Left ventricle myocardium inferior (tissue), 1 donor: Measurements from ENCODE around the gene LCE4A. TPM values are rescaled to one million over a fixed set of nuclear protein-coding genes. Genes with fewer than 3 reads are reported as not detected.
"Not testable (repeated sequence)": the region's sequence is repeated elsewhere in the genome, so short reads cannot be mapped to it uniquely, and the experiment has no call there.

ENCODE experiments used
- DNase-seq: peaks from one replicate; pipeline ENCODE4 v3.0.0-alpha.2; 2020
- H3K27ac ChIP-seq: fragments of 200-600 bp; replicated peaks from 2 replicates; pipeline ENCODE4 v1.8.0; 2021
- H3K27me3 ChIP-seq: fragments of 200-600 bp; 2 replicates; pipeline ENCODE4 v1.8.0; 2021; ENCODE audit warnings: low read depth
- H3K36me3 ChIP-seq: fragments of 200-600 bp; 2 replicates; pipeline ENCODE4 v1.8.0; 2021
- H3K4me1 ChIP-seq: fragments of 200-600 bp; 2 replicates; pipeline ENCODE4 v1.8.0; 2021
- H3K4me3 ChIP-seq: fragments of 200-600 bp; 2 replicates; pipeline ENCODE4 v1.8.0; 2021; ENCODE audit warnings: mild to moderate bottlenecking, moderate library complexity
- H3K9me3 ChIP-seq: fragments of 200-600 bp; replicated peaks from 2 replicates; pipeline ENCODE4 v1.8.0; 2021
- CTCF ChIP-seq: fragments of 200-600 bp; IDR thresholded peaks from 2 replicates; pipeline ENCODE4 v1.8.0; 2021; ENCODE audit warnings: antibody characterized with exemption, mild to moderate bottlenecking, borderline replicate concordance
- intact Hi-C: fragments of 100-400 bp; cut with micrococcal nuclease; formaldehyde crosslinking; loops from one replicate; pipeline ENCODE4 v1.11.0; 2022
- long read RNA-seq: library from polyadenylated mRNA; unstranded; transcript quantifications from one replicate; pipeline ENCODE4 v2.0.0, GENCODE V29; 2021
- total RNA-seq: library from RNA; stranded (reverse); fragmentation: NEBNext Ultra II Directional; extraction: Animal tissue kit (Norgen Biotek cat#: 25700); gene quantifications from one replicate; pipeline ENCODE4 v1.2.1, GENCODE V29; 2021
- donor health status: DM: no; HTN: yes; CAD: no; lungs with severe emphysema.

The LCE4A gene
- total RNA-seq = not detected
- long read RNA-seq = 0 reads

GRCh38 chr1:152707860-152708259 is at the start of gene LCE4A:
TSS of gene LCE4A (plus strand) at chr1:152708160. CDS start at chr1:152709076, 916 bp downstream.
- H3K27me3 ChIP-seq = no peaks in the 10 kb centered on the region
- no peak within 1 kb of the TSS for H3K4me3 ChIP-seq
- H3K36me3 ChIP-seq = no peaks in the 10 kb centered on the region
- DNase-seq = no peak
- H3K9me3 ChIP-seq = peaks cover 15% of the 10 kb centered on the region
- H3K4me1 ChIP-seq = no peaks in the 10 kb centered on the region
- TF ChIP-seq CTCF = no peak
- intact Hi-C loops = no loop called here
- H3K27ac ChIP-seq = no peak within 1 kb of the TSS

GRCh38 chr1:152658649-152659048 is 49.3 kb upstream of the LCE4A start:
- TF ChIP-seq CTCF = no peak
- intact Hi-C loops = no loop called here
- Histone ChIP-seq H3K27ac (no peak overlapping the region), H3K4me3 (no peak overlapping the region), H3K4me1 (no peaks in the 10 kb centered on the region), H3K27me3 (peaks cover 19% of the 10 kb centered on the region), H3K36me3 (no peaks in the 10 kb centered on the region), H3K9me3 (no peaks in the 10 kb centered on the region)
- DNase-seq = no peak

GRCh38 chr1:152663098-152663497 is 44.9 kb upstream of the LCE4A start, which contains the start of gene LCE2D:
TSS of gene LCE2D (plus strand) at chr1:152663380. CDS start at chr1:152664106, 726 bp downstream.
- H3K9me3 ChIP-seq = no peaks in the 10 kb centered on the region
- no peak within 1 kb of the TSS for H3K4me3 ChIP-seq
- no peaks in the 10 kb centered on the region for H3K4me1 ChIP-seq
- H3K27me3 ChIP-seq = peaks cover 20% of the 10 kb centered on the region
- H3K27ac ChIP-seq = no peak within 1 kb of the TSS
- TF ChIP-seq CTCF = no peak
- no peak for DNase-seq
- intact Hi-C loops = no loop called here
- no peaks in the 10 kb centered on the region for H3K36me3 ChIP-seq

- DNase-seq, H3K4me1 ChIP-seq, H3K9me3 ChIP-seq, H3K4me3 ChIP-seq, H3K27ac ChIP-seq, H3K36me3 ChIP-seq, intact Hi-C loops: not testable (repeated sequence)
- H3K27me3 ChIP-seq = peaks cover 15% of the 10 kb centered on the region
Observed at GRCh38 chr1:152666171-152666570, 41.8 kb upstream of the LCE4A start.

GRCh38 chr1:152667648-152668047 is 40.3 kb upstream of the LCE4A start:
- H3K4me1 ChIP-seq = no peaks in the 10 kb centered on the region
- H3K27ac ChIP-seq = no peak overlapping the region
- intact Hi-C loops = no loop called here
- TF ChIP-seq CTCF = no peak
- peaks cover 11% of the 10 kb centered on the region for H3K27me3 ChIP-seq
- H3K4me3 ChIP-seq = no peak overlapping the region
- no peaks in the 10 kb centered on the region for H3K36me3 ChIP-seq
- no peaks in the 10 kb centered on the region for H3K9me3 ChIP-seq
- no peak for DNase-seq

GRCh38 chr1:152673016-152673415 is 34.9 kb upstream of the LCE4A start:
- intact Hi-C loops = no loop called here
- Histone ChIP-seq H3K36me3 (no peaks in the 10 kb centered on the region), H3K4me1 (no peaks in the 10 kb centered on the region), H3K27ac (no peak overlapping the region), H3K4me3 (no peak overlapping the region), H3K9me3 (no peaks in the 10 kb centered on the region), H3K27me3 (no peaks in the 10 kb centered on the region)
- no peak for DNase-seq
- TF ChIP-seq CTCF = no peak

GRCh38 chr1:152674983-152675382 is 33.0 kb upstream of the LCE4A start, which contains the start of gene LCE2C:
TSS of gene LCE2C (plus strand) at chr1:152675279. CDS start at chr1:152676016, 737 bp downstream.
- intact Hi-C loops, H3K4me3 ChIP-seq, H3K36me3 ChIP-seq, H3K27ac ChIP-seq, H3K9me3 ChIP-seq, H3K4me1 ChIP-seq, DNase-seq: not testable (repeated sequence)
- peaks cover 15% of the 10 kb centered on the region for H3K27me3 ChIP-seq
